Prostate gland (tissue), 2 donors: Measurements from ENCODE around the gene CAMSAP2.

Source experiments
- POLR2A ChIP-seq: fragments of 450-650 bp; IDR thresholded peaks from one replicate; pipeline ENCODE4 v1.6.1; 2016; ENCODE audit warnings: antibody characterized with exemption, mild to moderate bottlenecking
- POLR2AphosphoS5 ChIP-seq: sonication (generic); formaldehyde crosslinking; IDR thresholded peaks from one replicate; pipeline ENCODE4 v1.6.1; 2017; ENCODE audit warnings: antibody characterized with exemption
- TF ChIP-seq, protein P1 (sequence below), 4 experiments: fragments of 200-600 bp in 2 of 4; fragments of 450-650 bp in 2 of 4; sonication (generic) in 2 of 4; IDR thresholded peaks; 1 replicate in 3 of 4; 2 replicates in 1 of 4; pipeline ENCODE4 v1.5.1; 2016 to 2019; ENCODE audit warnings: antibody characterized with exemption in 4 of 4, mild to moderate bottlenecking in 2 of 4, moderate library complexity in 2 of 4

DNA sequence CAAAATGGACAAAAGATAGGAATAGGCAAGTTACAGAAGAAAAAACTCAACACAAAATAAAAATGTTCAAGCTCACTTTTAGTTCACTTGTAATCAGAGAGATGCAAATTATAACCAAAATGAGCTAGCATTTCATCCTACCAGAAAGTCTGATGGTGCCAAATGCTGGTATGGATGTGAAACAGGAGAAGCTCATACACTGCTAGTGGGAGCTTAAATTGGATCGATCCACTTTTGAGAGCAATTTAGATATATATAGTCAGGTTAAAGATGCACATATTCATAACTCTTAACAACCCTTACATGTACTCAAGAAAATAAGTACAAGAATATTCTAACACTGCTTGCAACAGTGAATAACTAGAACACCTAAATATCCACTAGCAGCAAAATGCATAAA is 18.5 kb upstream of the CAMSAP2 start:
- TF ChIP-seq POLR2AphosphoS5 = no peak
- TF ChIP-seq, protein P1, sequence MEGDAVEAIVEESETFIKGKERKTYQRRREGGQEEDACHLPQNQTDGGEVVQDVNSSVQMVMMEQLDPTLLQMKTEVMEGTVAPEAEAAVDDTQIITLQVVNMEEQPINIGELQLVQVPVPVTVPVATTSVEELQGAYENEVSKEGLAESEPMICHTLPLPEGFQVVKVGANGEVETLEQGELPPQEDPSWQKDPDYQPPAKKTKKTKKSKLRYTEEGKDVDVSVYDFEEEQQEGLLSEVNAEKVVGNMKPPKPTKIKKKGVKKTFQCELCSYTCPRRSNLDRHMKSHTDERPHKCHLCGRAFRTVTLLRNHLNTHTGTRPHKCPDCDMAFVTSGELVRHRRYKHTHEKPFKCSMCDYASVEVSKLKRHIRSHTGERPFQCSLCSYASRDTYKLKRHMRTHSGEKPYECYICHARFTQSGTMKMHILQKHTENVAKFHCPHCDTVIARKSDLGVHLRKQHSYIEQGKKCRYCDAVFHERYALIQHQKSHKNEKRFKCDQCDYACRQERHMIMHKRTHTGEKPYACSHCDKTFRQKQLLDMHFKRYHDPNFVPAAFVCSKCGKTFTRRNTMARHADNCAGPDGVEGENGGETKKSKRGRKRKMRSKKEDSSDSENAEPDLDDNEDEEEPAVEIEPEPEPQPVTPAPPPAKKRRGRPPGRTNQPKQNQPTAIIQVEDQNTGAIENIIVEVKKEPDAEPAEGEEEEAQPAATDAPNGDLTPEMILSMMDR (IDR thresholded peaks at IDR 0.05) = no peak
- no peak for TF ChIP-seq POLR2A
